ENCODE data around the gene S100Z.

S100Z gene

DNA sequence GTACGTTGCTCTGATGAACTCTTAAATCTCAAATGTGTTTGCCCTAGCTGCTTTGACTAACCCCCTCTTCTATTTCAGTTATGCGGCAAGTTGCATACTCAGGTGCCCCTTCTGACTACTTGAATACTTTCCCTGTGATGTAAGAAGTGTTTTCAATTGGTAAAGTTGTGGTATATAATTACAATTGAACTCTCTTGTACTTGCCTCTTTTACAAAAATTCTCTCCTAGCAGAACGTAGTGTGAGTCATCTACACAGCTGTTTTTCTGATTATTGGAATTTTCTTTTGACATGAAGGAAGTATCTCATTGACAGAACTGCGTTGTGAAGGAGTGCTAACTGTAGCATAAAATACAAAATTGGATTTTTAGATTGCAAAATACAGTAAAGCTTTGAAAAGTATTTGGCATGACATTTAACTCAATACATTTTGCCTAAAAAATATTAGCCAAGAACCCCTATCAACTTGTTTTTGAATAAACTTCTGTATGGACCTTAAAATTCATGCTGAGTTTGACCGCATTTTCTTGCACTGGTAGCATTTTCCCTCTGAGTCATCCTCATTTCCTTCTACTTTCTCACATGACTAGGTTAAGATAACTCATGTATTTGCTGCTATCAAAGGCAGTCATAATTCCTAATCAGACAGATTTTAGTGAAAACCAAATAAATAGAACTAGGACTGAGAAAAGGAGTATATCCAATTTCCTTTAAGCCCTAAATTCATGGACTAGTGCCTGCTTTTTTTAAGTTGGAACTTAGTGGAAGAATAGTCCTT lies 109.4 kb downstream of the S100Z start:
- no peak for DNase-seq (ENCODE audit: low spot score)
- TF ChIP-seq, protein P1, sequence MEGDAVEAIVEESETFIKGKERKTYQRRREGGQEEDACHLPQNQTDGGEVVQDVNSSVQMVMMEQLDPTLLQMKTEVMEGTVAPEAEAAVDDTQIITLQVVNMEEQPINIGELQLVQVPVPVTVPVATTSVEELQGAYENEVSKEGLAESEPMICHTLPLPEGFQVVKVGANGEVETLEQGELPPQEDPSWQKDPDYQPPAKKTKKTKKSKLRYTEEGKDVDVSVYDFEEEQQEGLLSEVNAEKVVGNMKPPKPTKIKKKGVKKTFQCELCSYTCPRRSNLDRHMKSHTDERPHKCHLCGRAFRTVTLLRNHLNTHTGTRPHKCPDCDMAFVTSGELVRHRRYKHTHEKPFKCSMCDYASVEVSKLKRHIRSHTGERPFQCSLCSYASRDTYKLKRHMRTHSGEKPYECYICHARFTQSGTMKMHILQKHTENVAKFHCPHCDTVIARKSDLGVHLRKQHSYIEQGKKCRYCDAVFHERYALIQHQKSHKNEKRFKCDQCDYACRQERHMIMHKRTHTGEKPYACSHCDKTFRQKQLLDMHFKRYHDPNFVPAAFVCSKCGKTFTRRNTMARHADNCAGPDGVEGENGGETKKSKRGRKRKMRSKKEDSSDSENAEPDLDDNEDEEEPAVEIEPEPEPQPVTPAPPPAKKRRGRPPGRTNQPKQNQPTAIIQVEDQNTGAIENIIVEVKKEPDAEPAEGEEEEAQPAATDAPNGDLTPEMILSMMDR (IDR thresholded peaks at IDR 0.05; ENCODE audit: extremely low read depth, missing control alignments) = no peak

DNA sequence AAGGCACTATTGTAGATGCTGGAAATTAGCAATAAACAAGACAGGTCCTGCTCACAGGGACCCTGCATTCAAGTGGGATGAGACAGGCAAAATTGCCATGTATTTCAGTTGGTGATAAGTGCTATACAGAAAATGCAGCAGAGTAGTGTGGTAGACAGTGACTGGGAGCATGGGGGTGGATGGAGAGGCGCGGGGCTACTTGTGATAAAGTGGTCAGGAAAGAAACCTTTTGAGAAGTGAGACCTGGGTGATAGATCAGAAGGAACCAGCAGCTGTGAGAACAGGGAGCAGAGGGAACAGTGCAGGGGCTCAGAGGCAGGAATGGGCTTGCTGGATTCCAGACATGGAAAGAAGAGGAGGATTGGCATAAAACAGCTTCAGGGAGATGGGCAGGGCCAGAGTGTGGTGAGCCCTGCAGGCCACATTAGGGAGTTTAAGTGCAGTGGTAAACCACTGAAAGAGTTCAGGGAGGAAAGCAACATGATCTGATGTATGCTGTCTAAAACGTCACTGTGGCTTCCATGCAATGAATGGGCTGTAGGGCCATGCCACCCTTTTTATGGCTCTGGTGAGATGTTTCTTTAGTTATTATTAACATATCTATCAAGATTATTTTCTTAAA lies 110.3 kb downstream of the S100Z start:
- TF ChIP-seq, protein P1 (IDR thresholded peaks at IDR 0.05; ENCODE audit: extremely low read depth, missing control alignments) = no peak
- DNase-seq (ENCODE audit: low spot score) = peak; percentile 57

DNA sequence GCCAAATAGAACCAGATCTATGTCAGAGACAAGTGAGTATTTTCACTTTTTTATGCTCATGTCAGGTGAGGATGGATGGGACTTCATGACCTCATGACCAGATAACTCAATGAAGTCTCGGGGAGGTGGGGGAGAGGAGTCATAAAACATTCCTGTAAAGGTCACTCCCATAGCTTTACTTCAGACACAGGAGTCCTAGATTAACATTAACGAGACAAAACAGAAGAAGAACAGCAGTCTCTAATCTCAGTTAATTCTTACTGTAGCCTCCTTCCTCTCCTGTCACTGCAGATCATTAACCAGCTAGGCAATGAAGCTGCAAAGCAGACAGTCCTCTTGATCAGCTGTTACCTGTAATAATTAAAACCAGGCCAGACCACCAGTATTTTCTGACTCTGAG lies 114.2 kb downstream of the S100Z start:
- TF ChIP-seq, protein P1 (IDR thresholded peaks at IDR 0.05; ENCODE audit: extremely low read depth, missing control alignments) = no peak
- no peak for DNase-seq (ENCODE audit: low spot score)

Measured in GM20000 (cell line).